B cell (primary cell): ENCODE results near the gene CYP51A1. TPM values are rescaled to one million over a fixed set of nuclear protein-coding genes. Genes with fewer than 3 reads are reported as not detected.

Experiments
- ATAC-seq: fragments of 200-7000 bp; cut with Tn5 transposase; one replicate; pipeline ENCODE4 v1.10.0; 2021; ENCODE audit warnings: low read depth, mild to moderate bottlenecking, moderate number of reproducible peaks, moderate library complexity
- CTCF ChIA-PET: fragments of 350-600 bp; sonication (Branson Sonifier 250); formaldehyde crosslinking; loops from one replicate; lab custom pipeline; 2021; ENCODE audit warnings: antibody characterized with exemption, inconsistent platforms; lab: Charles Lee
- POLR2A ChIA-PET: fragments of 350-600 bp; sonication (Branson Sonifier 250); formaldehyde crosslinking; loops from one replicate; lab custom pipeline; 2021; ENCODE audit warnings: antibody characterized with exemption; lab: Charles Lee
- DNase-seq: peaks from one replicate; pipeline ENCODE4 v3.0.0; 2013
- H2AFZ ChIP-seq: 2 replicates; pipeline ENCODE4 v1.6.1; 2012; ENCODE audit warnings: mild to moderate bottlenecking, low read depth, low read length; ENCODE audit not compliant: insufficient read depth, poor library complexity, severe bottlenecking
- H3K27ac ChIP-seq, 2 donors: 1 replicate in 1 of 2; 2 replicates in 1 of 2; pipeline ENCODE4 v1.5.1; 2012 to 2013; ENCODE audit warnings: low read length in 2 of 2, mild to moderate bottlenecking in 2 of 2, moderate library complexity in 1 of 2
- H3K27me3 ChIP-seq, 4 experiments: fragments of 200-600 bp in 1 of 4; sonication (generic) in 1 of 4; replicated peaks in 1 of 4; 1 replicate in 2 of 4; 2 replicates in 2 of 4; pipeline versions ENCODE4 v1.6.1 to v1.7.0; 2013 to 2016; ENCODE audit warnings: low read length in 3 of 4, mild to moderate bottlenecking in 2 of 4, mixed read lengths in 1 of 4, moderate library complexity in 1 of 4; ENCODE audit not compliant: insufficient read depth in 4 of 4, control insufficient read depth in 3 of 4; ENCODE audit errors: control extremely low read depth in 1 of 4
- H3K36me3 ChIP-seq, 2 experiments: replicated peaks in 1 of 2; 1 replicate in 1 of 2; 2 replicates in 1 of 2; pipeline versions ENCODE4 v1.6.1 to v1.7.1; 2013; ENCODE audit warnings: low read length in 1 of 2; ENCODE audit not compliant: insufficient read depth in 2 of 2, control insufficient read depth in 1 of 2; ENCODE audit errors: control extremely low read depth in 1 of 2, extremely low read depth in 1 of 2
- H3K4me1 ChIP-seq, 2 donors: fragments of 200-600 bp in 1 of 2; sonication (generic) in 1 of 2; 1 replicate in 1 of 2; 2 replicates in 1 of 2; pipeline versions ENCODE4 v1.5.1 to v1.6.1; 2013 to 2017; ENCODE audit warnings: low read length in 2 of 2; ENCODE audit not compliant: control insufficient read depth in 2 of 2, insufficient read depth in 2 of 2
- H3K4me2 ChIP-seq: replicated peaks from 2 replicates; pipeline ENCODE3; 2012; ENCODE audit warnings: mild to moderate bottlenecking, low read depth, low read length; ENCODE audit not compliant: poor library complexity, severe bottlenecking
- H3K4me3 ChIP-seq, 5 experiments: fragments of 200-600 bp in 1 of 5; sonication (generic) in 1 of 5; 1 replicate in 3 of 5; 2 replicates in 2 of 5; pipeline versions ENCODE4 v1.5.1 to v1.7.0; 2011 to 2016; ENCODE audit warnings: low read length in 4 of 5, mild to moderate bottlenecking in 4 of 5, low read depth in 2 of 5, control low read depth in 1 of 5, moderate library complexity in 1 of 5; ENCODE audit not compliant: insufficient read depth in 1 of 5; ENCODE audit errors: control extremely low read depth in 1 of 5, extremely low read depth in 1 of 5
- H3K79me2 ChIP-seq: fragments of 200-600 bp; sonication (generic); one replicate; pipeline ENCODE4 v1.6.0; 2016; ENCODE audit warnings: low read length; ENCODE audit not compliant: control insufficient read depth, insufficient read depth
- H3K9ac ChIP-seq: fragments of 200-600 bp; sonication (generic); 2 replicates; pipeline ENCODE4 v1.6.1; 2017; ENCODE audit warnings: mild to moderate bottlenecking, low read length, moderate library complexity
- H3K9me3 ChIP-seq, 3 donors: one replicate each; pipeline versions ENCODE4 v1.6.1 to v1.7.1; 2013; ENCODE audit warnings: low read length in 2 of 3; ENCODE audit not compliant: control insufficient read depth in 2 of 3, insufficient read depth in 1 of 3; ENCODE audit errors: control extremely low read depth in 1 of 3
- H4K20me1 ChIP-seq: 2 replicates; pipeline ENCODE4 v1.6.0; 2012; ENCODE audit warnings: mild to moderate bottlenecking, low read length; ENCODE audit not compliant: insufficient read depth, control insufficient read depth, poor library complexity, severe bottlenecking
- H3K27ac Mint-ChIP-seq: one replicate; pipeline ENCODE4 v1.8.0; 2021; ENCODE audit warnings: mixed read lengths
- H3K27me3 Mint-ChIP-seq: one replicate; pipeline ENCODE4 v1.8.0; 2021; ENCODE audit warnings: mixed read lengths
- H3K4me1 Mint-ChIP-seq: one replicate; pipeline ENCODE4 v1.8.0; 2021; ENCODE audit warnings: mixed read lengths
- H3K4me3 Mint-ChIP-seq: one replicate; pipeline ENCODE4 v1.8.0; 2021; ENCODE audit warnings: mixed read lengths
- H3K9me3 Mint-ChIP-seq: one replicate; pipeline ENCODE4 v1.8.0; 2022; ENCODE audit warnings: mixed read lengths; ENCODE audit not compliant: insufficient read depth
- CTCF ChIP-seq: fragments of 200-600 bp; IDR thresholded peaks from one replicate; pipeline ENCODE4 v1.8.0; 2022; ENCODE audit warnings: antibody characterized with exemption, mild to moderate bottlenecking
- EZH2 ChIP-seq: IDR thresholded peaks from 2 replicates; pipeline ENCODE4 v1.6.1; 2012; ENCODE audit warnings: borderline replicate concordance, low read depth, mild to moderate bottlenecking, moderate library complexity, low read length; ENCODE audit not compliant: insufficient read depth, poor library complexity, severe bottlenecking
- WGBS: methylation state at CpG from one replicate; pipeline ENCODE4 v1.1.5; 2013; ENCODE audit warnings: missing lambda C conversion rate; ENCODE audit not compliant: insufficient coverage; 5-methylcytosine and 5-hydroxymethylcytosine counted together
- intact Hi-C: fragments of 100-400 bp; cut with micrococcal nuclease; formaldehyde crosslinking; loops from one replicate; pipeline ENCODE4 v1.10.0; 2022
- polyA plus RNA-seq: library from polyadenylated mRNA; depleted of rRNA; stranded (reverse); fragments of >200 nt; gene quantifications from 2 replicates; pipeline ENCODE4 v1.2.3, GENCODE V29; 2012
- total RNA-seq, 2 donors: library from RNA; stranded (reverse); fragments of 120-200 nt in 1 of 2; gene quantifications; 1 replicate in 1 of 2; 2 replicates in 1 of 2; pipeline versions ENCODE4 v1.2.3 to v1.2.4, GENCODE V29; 2013 to 2022

CYP51A1 gene
- total and polyA plus RNA-seq, 2 donors (not counting 1 experiment from before 2014, with no cell fraction given) = 6.3 to 36.1 TPM

- no peak for DNase-seq
- TF ChIP-seq CTCF (no peak), EZH2 (no peak)
- Histone ChIP-seq H3K4me2 (no peak overlapping the region), H3K27ac (no peak overlapping the region), H4K20me1 (no peaks in the 10 kb centered on the region), H3K9me3 (no peaks in the 10 kb centered on the region), H3K79me2 (no peaks in the 10 kb centered on the region), H3K4me1 (no peaks in the 10 kb centered on the region), H3K36me3 (peaks cover 22 to 36% of the 10 kb centered on the region in 2 experiments), H3K27me3 (no peaks in the 10 kb centered on the region), H3K9ac (no peak overlapping the region), H3K4me3 (no peak overlapping the region), H2AFZ (no peak overlapping the region)
- Mint-ChIP-seq H3K4me1 (no peaks in the 10 kb centered on the region), H3K27ac (no peak overlapping the region), H3K4me3 (no peak overlapping the region), H3K9me3 (no peaks in the 10 kb centered on the region), H3K27me3 (no peaks in the 10 kb centered on the region)
- POLR2A ChIA-PET = no interaction called here
- 100% methylated on average over 3 of the region's 5 CpGs for WGBS
- no peak for ATAC-seq
- CTCF ChIA-PET = no interaction called here
- intact Hi-C loops = no loop called here
Measured at GRCh38 chr7:92071032-92071431, 63.2 kb downstream of the CYP51A1 start.

GRCh38 chr7:92064438-92065029, 69.7 kb downstream of the CYP51A1 start:
- no peak overlapping the region for H3K4me3 Mint-ChIP-seq
- no peak overlapping the region for H3K27ac Mint-ChIP-seq
- no peaks in the 10 kb centered on the region for H3K4me1 Mint-ChIP-seq
- ChIA-PET POLR2A (no interaction called here), CTCF (interaction anchor here (0.7 kb wide), 1 partner anchor 198 kb away, joined by 3 read pairs; no protein-coding TSS in a partner anchor)
- no peak overlapping the region for H3K4me2 ChIP-seq
- H3K4me1 ChIP-seq = no peaks in the 10 kb centered on the region
- H3K27me3 Mint-ChIP-seq = no peaks in the 10 kb centered on the region
- H3K9me3 Mint-ChIP-seq = no peaks in the 10 kb centered on the region
- H3K27me3 ChIP-seq = no peaks in the 10 kb centered on the region
- no peaks in the 10 kb centered on the region for H4K20me1 ChIP-seq
- TF ChIP-seq CTCF (no peak), EZH2 (no peak)
- whole genome bisulfite sequencing = no CpG with 5 or more reads among the region's 2 CpGs
- no peak for DNase-seq
- no peak overlapping the region for H3K4me3 ChIP-seq
- intact Hi-C loops = no loop called here
- H3K79me2 ChIP-seq = no peaks in the 10 kb centered on the region
- H3K27ac ChIP-seq = no peak overlapping the region
- no peak overlapping the region for H2AFZ ChIP-seq
- no peaks in the 10 kb centered on the region for H3K9me3 ChIP-seq
- no peak for ATAC-seq
- no peak overlapping the region for H3K9ac ChIP-seq
- H3K36me3 ChIP-seq = peaks cover 13 to 40% of the 10 kb centered on the region in 2 experiments
